ENCODE results near the gene CALU.

The CALU gene

DNA sequence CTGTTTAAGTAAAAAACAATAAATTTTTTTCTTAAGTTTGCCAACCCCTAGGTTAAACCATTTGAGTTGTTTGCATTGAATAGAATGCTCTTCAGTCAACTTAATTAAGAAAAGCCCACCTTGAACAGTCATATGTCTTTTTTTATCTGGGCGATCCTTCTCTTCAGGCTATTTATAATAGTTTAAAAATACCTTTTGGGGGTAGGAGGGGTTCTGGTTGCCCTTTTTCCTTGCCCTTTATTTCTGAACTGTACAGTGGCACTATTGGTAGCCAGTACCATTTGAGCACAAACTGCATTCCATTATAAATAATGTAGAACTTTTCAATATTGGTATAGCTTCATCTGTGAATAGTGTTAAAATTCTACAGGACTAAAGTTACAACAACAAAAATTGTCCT, 13.1 kb downstream of the CALU start:
- DNase-seq, result no peak

DNA sequence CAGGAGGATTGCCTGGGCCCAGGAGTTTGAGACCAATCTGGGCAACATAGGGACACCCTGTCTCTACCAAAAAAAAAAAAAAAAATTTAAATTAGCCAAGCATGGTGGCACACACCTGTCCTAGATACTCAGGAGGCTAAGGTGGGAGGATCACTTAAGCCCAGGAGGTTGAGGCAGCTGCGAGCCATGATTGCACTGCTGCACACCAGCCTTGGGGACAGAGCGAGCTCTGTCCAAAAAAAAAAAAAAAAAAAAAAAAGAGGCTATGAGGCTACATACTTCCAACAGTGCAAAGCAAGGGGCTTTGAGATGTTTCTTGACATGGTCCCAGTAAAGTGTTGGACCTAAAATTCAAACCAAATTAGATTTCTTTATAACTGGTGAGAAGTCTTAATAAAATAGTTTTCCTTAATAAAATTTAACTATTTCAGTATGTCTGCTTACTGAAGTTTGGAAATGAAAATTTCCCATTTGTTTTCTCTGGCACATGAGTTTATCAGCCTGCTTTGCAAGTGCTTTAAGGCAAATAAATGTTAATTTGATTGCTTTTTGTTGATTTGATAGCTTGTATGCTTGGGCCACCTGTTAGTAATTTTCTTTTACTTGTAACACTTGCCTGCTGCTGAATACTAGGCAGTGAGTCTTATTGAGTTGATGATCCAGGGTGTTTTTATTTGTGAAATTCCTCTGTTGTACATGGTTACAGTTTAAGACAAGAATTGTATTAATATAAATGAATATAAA, 16.1 kb downstream of the CALU start:
- DNase-seq, result no peak

- peak; percentile 97 for DNase-seq
Measured at GRCh38 chr7:128755819-128756476, 16.8 kb downstream of the CALU start.

GRCh38 chr7:128757203-128757602, 18.0 kb downstream of the CALU start:
- peak; percentile 56 for DNase-seq

GRCh38 chr7:128758553-128758952, 19.4 kb downstream of the CALU start:
- DNase-seq, result no peak

GRCh38 chr7:128759242-128759641, 20.1 kb downstream of the CALU start:
- DNase-seq, result no peak

GRCh38 chr7:128763541-128763940, 24.4 kb downstream of the CALU start:
- DNase-seq, result no peak

DNA sequence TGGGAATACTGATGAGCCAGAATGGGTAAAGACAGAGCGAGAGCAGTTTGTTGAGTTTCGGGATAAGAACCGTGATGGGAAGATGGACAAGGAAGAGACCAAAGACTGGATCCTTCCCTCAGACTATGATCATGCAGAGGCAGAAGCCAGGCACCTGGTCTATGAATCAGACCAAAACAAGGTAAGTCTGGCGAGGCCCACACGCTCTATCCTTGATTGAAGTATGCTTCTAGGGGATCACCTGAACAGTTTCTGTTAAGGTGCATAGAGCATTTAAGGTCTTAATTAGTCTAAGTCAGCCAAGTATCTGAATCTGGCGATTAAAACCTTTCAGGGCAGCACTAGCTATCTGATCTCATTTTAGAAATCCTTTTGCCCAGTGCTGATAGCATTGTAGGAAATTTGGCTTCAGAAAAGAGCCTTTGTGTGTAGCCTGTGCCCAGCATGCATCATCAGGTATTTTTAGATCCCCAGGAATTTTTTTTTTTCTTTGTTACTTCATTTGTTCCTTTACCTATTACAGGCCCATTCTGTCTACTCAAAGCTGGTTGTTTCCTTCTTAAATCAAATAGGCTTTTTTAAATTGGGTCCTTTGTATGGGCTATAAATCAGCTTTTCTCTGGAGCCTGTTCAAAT, 28.4 kb downstream of the CALU start:
- no peak for DNase-seq

- DNase-seq, result peak; percentile 32
Measured at GRCh38 chr7:128770233-128770632, 31.1 kb downstream of the CALU start.

DNA sequence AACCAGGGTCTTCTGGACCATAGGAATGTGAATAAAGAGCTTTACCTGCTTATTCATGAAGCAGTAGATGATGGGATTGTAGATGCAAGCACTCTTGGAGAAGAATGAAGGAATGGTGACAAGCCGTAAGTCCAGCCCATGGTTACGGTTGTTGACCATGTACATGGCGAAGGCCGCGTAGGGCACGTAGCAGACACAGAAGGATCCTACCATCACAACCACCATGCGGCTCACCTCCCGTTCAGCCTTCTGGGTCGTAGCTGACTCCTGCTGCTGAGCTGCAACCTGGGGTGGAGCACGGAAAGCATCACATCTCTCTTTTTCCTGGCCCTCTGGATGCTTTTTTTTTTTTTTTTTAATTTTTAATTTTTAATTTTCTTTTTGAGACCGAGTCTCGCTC, 34.4 kb downstream of the CALU start:
- DNase-seq, result no peak

- DNase-seq, result no peak
Measured at GRCh38 chr7:128774029-128774689, 35.0 kb downstream of the CALU start.

DNA sequence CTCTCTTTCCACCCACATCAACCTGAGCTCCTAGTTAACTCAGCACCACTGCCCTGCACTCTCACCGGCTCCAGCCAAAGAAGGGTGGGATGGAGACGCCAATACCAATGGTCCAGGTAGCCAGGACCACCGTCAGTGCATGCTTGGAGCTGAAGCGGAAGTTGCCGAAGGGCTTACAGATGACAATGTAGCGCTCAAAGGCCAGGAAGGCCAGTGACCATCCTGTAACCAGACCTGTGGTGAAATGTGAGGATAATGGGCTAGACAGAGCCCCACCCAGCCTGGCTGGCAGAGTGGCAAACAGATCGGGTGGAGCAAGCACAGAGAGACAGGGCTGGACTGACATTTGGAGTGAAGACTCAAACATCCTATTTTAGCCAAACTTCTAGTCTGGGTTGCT, 35.8 kb downstream of the CALU start:
- DNase-seq, result no peak

DNA sequence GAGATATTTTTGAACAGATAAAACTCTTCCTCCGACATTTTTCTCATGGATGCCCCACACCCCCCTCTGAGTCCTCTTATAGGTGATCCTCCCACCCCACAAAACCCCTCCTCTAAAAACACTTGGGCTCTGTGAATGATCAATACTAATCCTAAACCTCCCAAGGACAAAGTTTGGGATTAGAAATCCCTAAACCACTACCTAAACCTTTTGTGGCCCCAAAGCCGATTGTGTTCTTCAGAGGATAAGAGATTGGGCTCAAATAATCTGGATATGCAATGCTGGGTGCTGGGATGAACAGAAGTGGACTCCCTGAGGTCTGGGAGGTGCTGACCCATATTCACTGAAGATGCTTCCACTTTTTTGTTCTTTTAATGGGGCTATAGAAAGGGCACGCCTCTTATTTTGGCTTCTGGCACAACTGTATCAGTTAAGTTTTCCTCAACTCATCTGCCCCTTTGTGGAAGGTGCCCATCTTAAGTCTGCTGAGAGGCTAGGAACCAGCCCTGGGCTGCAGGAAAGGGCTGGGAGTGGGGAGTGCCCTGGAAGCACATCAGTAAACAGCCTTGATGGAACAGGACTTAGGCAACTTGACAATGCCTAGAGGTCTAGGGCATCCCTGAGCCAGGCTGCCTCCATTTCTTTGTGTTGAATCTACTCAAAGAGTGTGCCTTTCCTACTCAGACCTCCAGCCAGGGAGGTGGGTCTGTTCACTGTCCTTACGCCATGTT, 36.8 kb downstream of the CALU start, which contains the start of gene OPN1SW:
TSS of gene OPN1SW (minus strand) at position 51 of the 731 bp plus-strand sequence. CDS start at position 38, 13 bp downstream.
- no peak for DNase-seq

- DNase-seq, result peak; percentile 53
Measured at GRCh38 chr7:128777156-128778123, 38.3 kb downstream of the CALU start.

GRCh38 chr7:128778946-128779345, 39.8 kb downstream of the CALU start:
- no peak for DNase-seq

DNA sequence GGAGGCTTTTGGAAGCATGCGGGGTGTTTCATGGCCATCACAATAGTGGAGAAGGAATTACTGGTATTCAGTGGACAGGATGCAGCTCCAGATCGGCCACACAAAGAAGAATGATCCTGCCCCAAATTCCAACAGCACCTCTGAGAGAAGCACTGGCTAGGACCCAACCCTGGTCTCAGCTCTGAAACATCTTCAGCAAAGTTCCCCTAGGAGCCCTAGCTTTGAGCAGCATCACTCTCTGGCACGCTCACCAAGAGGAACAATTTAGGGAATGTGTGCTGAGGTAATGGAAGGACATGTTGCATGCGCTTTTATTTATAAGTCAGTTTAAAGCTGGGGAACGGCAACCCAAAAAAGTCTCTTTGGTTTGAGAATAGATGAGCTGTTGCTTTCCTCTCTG, 42.0 kb downstream of the CALU start:
- DNase-seq, result peak; percentile 83

DNA sequence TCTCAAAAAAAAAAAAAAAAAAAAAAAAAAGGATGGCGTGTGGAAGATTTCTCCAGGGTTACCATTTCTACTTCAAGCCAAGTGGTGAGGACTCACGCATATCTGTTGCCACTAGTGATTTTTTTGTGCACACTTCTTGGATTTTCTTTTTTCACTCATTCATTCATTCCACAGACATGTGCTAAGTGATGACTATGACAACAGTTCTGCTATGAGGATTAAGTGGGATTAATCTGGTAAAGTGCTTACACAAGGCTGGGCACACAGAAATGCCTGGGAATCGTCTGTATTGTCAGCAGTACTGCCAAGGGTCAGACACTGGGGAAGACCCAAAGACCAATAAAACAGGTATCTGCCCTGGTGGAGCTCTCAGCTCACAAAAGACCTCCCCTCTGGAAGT, 42.7 kb downstream of the CALU start:
- DNase-seq, result no peak

GRCh38 chr7:128783143-128783861, 44.1 kb downstream of the CALU start:
- peak; percentile 86 for DNase-seq

DNA sequence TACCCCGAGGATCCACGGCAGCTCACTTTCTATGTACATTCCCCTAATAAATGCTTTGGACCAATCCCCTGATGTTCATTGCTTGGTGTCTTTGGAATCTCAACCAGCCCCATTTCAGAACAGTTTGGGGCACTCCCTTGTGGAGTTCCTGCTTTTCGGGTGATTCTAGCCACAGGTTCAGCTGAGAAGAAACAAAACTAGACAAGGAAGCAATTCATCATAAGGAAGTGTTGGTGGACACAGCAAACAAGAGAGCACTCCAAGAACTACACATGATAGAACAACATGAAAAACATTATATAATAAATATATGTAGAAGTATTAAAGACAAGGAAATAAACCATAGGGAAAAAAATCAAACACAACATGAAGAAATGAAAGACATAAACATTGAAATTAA, 46.6 kb downstream of the CALU start:
- DNase-seq, result no peak

All from fibroblast of skin of back (primary cell).